ENCODE measurements around the gene ATP6V1F.

ATP6V1F gene

GRCh38 chr7:128852537-128853254, 10.0 kb upstream of the ATP6V1F start:
- Histone ChIP-seq H3K9me3 (ENCODE audit: control insufficient read depth, insufficient read depth, low read length) (no peaks in the 10 kb centered on the region), H3K9me2 (replicated peaks; ENCODE audit: control insufficient read depth, low read length) (no peaks in the 10 kb centered on the region), H3K27me3 (ENCODE audit: control insufficient read depth, low read length) (no peaks in the 10 kb centered on the region), H3K4me2 (ENCODE audit: low read length) (no peak overlapping the region), H3F3A (ENCODE audit: control insufficient read depth, insufficient read depth) (no peaks in the 10 kb centered on the region), H3K79me2 (ENCODE audit: control insufficient read depth, low read length) (no peaks in the 10 kb centered on the region), H3K27ac (ENCODE audit: low read depth, low read length) (no peak overlapping the region), H4K20me1 (ENCODE audit: control insufficient read depth, insufficient read depth, low read depth, low read length) (no peaks in the 10 kb centered on the region), H3K4me1 (ENCODE audit: control insufficient read depth, low read length) (no peaks in the 10 kb centered on the region), H3K4me3 (ENCODE audit: low read length) (no peak overlapping the region), H3K36me3 (ENCODE audit: control insufficient read depth, low read length) (no peaks in the 10 kb centered on the region)
- TF ChIP-seq CTCF (IDR thresholded peaks at IDR 0.05; ENCODE audit: low read depth, low read length, poor library complexity, severe bottlenecking) (no peak), EZH2phosphoT487 (IDR thresholded peaks at IDR 0.05; ENCODE audit: borderline replicate concordance, low read length) (no peak)

- H3K9me2 ChIP-seq (replicated peaks; ENCODE audit: control insufficient read depth, low read length): no peaks in the 10 kb centered on the region
- no peaks in the 10 kb centered on the region for H3K27me3 ChIP-seq (ENCODE audit: control insufficient read depth, low read length)
- no peaks in the 10 kb centered on the region for H4K20me1 ChIP-seq (ENCODE audit: control insufficient read depth, insufficient read depth, low read depth, low read length)
- no peaks in the 10 kb centered on the region for H3K4me1 ChIP-seq (ENCODE audit: control insufficient read depth, low read length)
- H3F3A ChIP-seq (ENCODE audit: control insufficient read depth, insufficient read depth): no peaks in the 10 kb centered on the region
- no peak for TF ChIP-seq EZH2phosphoT487 (IDR thresholded peaks at IDR 0.05; ENCODE audit: borderline replicate concordance, low read length)
- TF ChIP-seq CTCF (IDR thresholded peaks at IDR 0.05; ENCODE audit: low read depth, low read length, poor library complexity, severe bottlenecking): no peak
- no peaks in the 10 kb centered on the region for H3K36me3 ChIP-seq (ENCODE audit: control insufficient read depth, low read length)
- no peak overlapping the region for H3K4me3 ChIP-seq (ENCODE audit: low read length)
- no peaks in the 10 kb centered on the region for H3K79me2 ChIP-seq (ENCODE audit: control insufficient read depth, low read length)
- H3K27ac ChIP-seq (ENCODE audit: low read depth, low read length): no peak overlapping the region
- no peaks in the 10 kb centered on the region for H3K9me3 ChIP-seq (ENCODE audit: control insufficient read depth, insufficient read depth, low read length)
- H3K4me2 ChIP-seq (ENCODE audit: low read length): no peak overlapping the region
Observed at GRCh38 chr7:128853799-128854198, 8.9 kb upstream of the ATP6V1F start.

- Histone ChIP-seq H3K4me2 (ENCODE audit: low read length) (no peak overlapping the region), H3K27ac (ENCODE audit: low read depth, low read length) (no peak overlapping the region), H3K9me3 (ENCODE audit: control insufficient read depth, insufficient read depth, low read length) (no peaks in the 10 kb centered on the region), H3K4me1 (ENCODE audit: control insufficient read depth, low read length) (no peaks in the 10 kb centered on the region), H3K9me2 (replicated peaks; ENCODE audit: control insufficient read depth, low read length) (no peaks in the 10 kb centered on the region), H4K20me1 (ENCODE audit: control insufficient read depth, insufficient read depth, low read depth, low read length) (no peaks in the 10 kb centered on the region), H3F3A (ENCODE audit: control insufficient read depth, insufficient read depth) (no peaks in the 10 kb centered on the region), H3K36me3 (ENCODE audit: control insufficient read depth, low read length) (no peaks in the 10 kb centered on the region), H3K4me3 (ENCODE audit: low read length) (no peak overlapping the region), H3K79me2 (ENCODE audit: control insufficient read depth, low read length) (no peaks in the 10 kb centered on the region), H3K27me3 (ENCODE audit: control insufficient read depth, low read length) (no peaks in the 10 kb centered on the region)
- no peak for TF ChIP-seq CTCF (IDR thresholded peaks at IDR 0.05; ENCODE audit: low read depth, low read length, poor library complexity, severe bottlenecking)
- no peak for TF ChIP-seq EZH2phosphoT487 (IDR thresholded peaks at IDR 0.05; ENCODE audit: borderline replicate concordance, low read length)
Observed at GRCh38 chr7:128854396-128854795, 8.3 kb upstream of the ATP6V1F start.
